Panc1 (cell line): Measurements from ENCODE around the gene ADPGK. TPM values are rescaled to one million over a fixed set of nuclear protein-coding genes. Genes with fewer than 3 reads are reported as not detected.

Source experiments
- ATAC-seq: fragments of 200-7000 bp; cut with Tn5 transposase; 2 replicates; pipeline ENCODE4 v1.9.1; 2020; ENCODE audit warnings: mild to moderate bottlenecking, moderate library complexity
- BruUV-seq: library from RNA; stranded (reverse); fragments of 400-500 nt; replicated peaks from 2 replicates; lab custom pipeline; 2021; lab: Mats Ljungman, UMichigan
- CTCF ChIA-PET: fragments of 300-600 bp; sonication (Branson Sonifier 250); formaldehyde crosslinking; loops from one replicate; lab custom pipeline; 2022; ENCODE audit warnings: antibody characterized with exemption; lab: Charles Lee
- POLR2A ChIA-PET: fragments of 300-600 bp; sonication (Branson Sonifier 250); formaldehyde crosslinking; loops from one replicate; lab custom pipeline; 2022; ENCODE audit warnings: antibody characterized with exemption; lab: Charles Lee
- DNase-seq: peaks from one replicate; pipeline ENCODE4 v3.0.0-alpha.2; 2010; ENCODE audit warnings: low read depth, low spot score
- H3K27ac ChIP-seq: 2 replicates; pipeline ENCODE4 v1.5.1; 2011; ENCODE audit warnings: mild to moderate bottlenecking, low read length, inconsistent platforms
- H3K27me3 ChIP-seq: fragments of 200-500 bp; sonication (Bioruptor generic); 2 replicates; pipeline ENCODE4 v1.6.0; 2014; ENCODE audit warnings: low read length, inconsistent platforms; ENCODE audit not compliant: control insufficient read depth, insufficient read depth
- H3K36me3 ChIP-seq: fragments of 200-500 bp; sonication (Bioruptor generic); 2 replicates; pipeline ENCODE4 v1.5.1; 2014; ENCODE audit warnings: inconsistent platforms, mild to moderate bottlenecking, low read length, moderate library complexity; ENCODE audit not compliant: control insufficient read depth, insufficient read depth
- H3K4me1 ChIP-seq: 2 replicates; pipeline ENCODE4 v1.5.1; 2011; ENCODE audit warnings: inconsistent platforms, mild to moderate bottlenecking, low read length, moderate library complexity; ENCODE audit not compliant: control insufficient read depth, insufficient read depth
- H3K4me3 ChIP-seq, 2 experiments: 2 replicates each; pipeline ENCODE4 v1.5.1; 2011 to 2012; ENCODE audit warnings: low read depth in 2 of 2, low read length in 2 of 2, mild to moderate bottlenecking in 2 of 2, inconsistent platforms in 1 of 2, moderate library complexity in 1 of 2
- H3K9me3 ChIP-seq: fragments of 200-500 bp; sonication (Bioruptor generic); 2 replicates; pipeline ENCODE4 v1.5.1; 2014; ENCODE audit warnings: low read depth, mild to moderate bottlenecking, inconsistent platforms, low read length, moderate library complexity; ENCODE audit not compliant: control insufficient read depth, insufficient read depth
- POLR2AphosphoS5 ChIP-seq: IDR thresholded peaks from 2 replicates; pipeline ENCODE4 v1.6.1; 2012; ENCODE audit warnings: mild to moderate bottlenecking, low read depth, low read length, moderate library complexity
- SIN3A ChIP-seq: IDR thresholded peaks from 2 replicates; pipeline ENCODE4 v1.6.1; 2012; ENCODE audit warnings: low read depth, mild to moderate bottlenecking, low read length, moderate library complexity, borderline replicate concordance; ENCODE audit not compliant: insufficient read depth
- TCF7L2 ChIP-seq: IDR thresholded peaks from 2 replicates; pipeline ENCODE4 v1.6.1; 2011; ENCODE audit warnings: mild to moderate bottlenecking, low read depth, low read length, inconsistent platforms
- in situ Hi-C: cut with HindIII; loops from 2 replicates; pipeline ENCODE4 v1.10.0; 2016; ENCODE audit warnings: low sequenced_read_pairs, low pct_unique_long_range_greater_than_20kb
- intact Hi-C: fragments of 100-400 bp; cut with micrococcal nuclease; formaldehyde crosslinking; loops from one replicate; pipeline ENCODE4 v1.10.0; 2022; ENCODE audit not compliant: unreplicated experiment
- total RNA-seq: library from RNA; stranded (reverse); gene quantifications from one replicate; pipeline ENCODE4 v1.2.1, GENCODE V29; 2021; ENCODE audit not compliant: unreplicated experiment
- TF ChIP-seq, protein P1 (sequence below): fragments of 450-650 bp; IDR thresholded peaks from 2 replicates; pipeline ENCODE4 v1.5.1; 2017; ENCODE audit warnings: mild to moderate bottlenecking
- TF ChIP-seq, protein P2 (sequence below), 2 experiments: IDR thresholded peaks; 2 replicates each; pipeline ENCODE4 v1.6.1; 2011 to 2012; ENCODE audit warnings: low read depth in 2 of 2, control low read depth in 1 of 2, low read length in 1 of 2, mild to moderate bottlenecking in 1 of 2, moderate library complexity in 1 of 2; ENCODE audit not compliant: insufficient read depth in 1 of 2

Gene ADPGK
- total RNA-seq, 1 experiment from 2014 or later = 63.1 TPM

DNA sequence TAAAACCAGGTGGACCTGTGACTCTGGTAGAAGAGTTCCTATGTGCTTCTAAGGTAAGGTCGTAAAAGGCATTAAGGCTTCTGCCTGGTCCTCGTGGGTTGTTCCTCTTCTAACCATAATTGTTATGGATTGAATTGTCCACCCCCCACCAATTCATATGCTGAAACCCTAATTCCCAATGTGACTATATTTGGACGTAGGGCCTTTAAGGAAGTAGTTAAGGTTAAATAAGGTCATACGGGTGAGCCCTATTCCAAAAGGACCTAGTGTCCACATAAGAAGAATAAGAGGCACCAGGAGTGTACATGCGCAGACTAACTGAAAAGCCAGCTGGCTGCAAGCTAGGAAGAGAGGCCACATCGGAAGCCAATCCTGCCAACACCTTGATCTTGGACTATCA, 1.9 kb downstream of the ADPGK start:
- H3K36me3 ChIP-seq = no peaks in the 10 kb centered on the region
- DNase-seq (no peak), ATAC-seq (no peak)
- H3K4me1 ChIP-seq = peaks cover 5% of the 10 kb centered on the region
- BruUV-seq = no TSS peak
- no peaks in the 10 kb centered on the region for H3K9me3 ChIP-seq
- POLR2A ChIA-PET = no interaction called here
- H3K4me3 ChIP-seq = no peak overlapping the region
- CTCF ChIA-PET = no interaction called here
- intact Hi-C loops = no loop called here
- H3K27ac ChIP-seq = no peak overlapping the region
- no peaks in the 10 kb centered on the region for H3K27me3 ChIP-seq
- in situ Hi-C loops = no loop called here
- TF ChIP-seq POLR2AphosphoS5 (no peak), TCF7L2 (no peak), SIN3A (no peak)
- TF ChIP-seq, protein P1, sequence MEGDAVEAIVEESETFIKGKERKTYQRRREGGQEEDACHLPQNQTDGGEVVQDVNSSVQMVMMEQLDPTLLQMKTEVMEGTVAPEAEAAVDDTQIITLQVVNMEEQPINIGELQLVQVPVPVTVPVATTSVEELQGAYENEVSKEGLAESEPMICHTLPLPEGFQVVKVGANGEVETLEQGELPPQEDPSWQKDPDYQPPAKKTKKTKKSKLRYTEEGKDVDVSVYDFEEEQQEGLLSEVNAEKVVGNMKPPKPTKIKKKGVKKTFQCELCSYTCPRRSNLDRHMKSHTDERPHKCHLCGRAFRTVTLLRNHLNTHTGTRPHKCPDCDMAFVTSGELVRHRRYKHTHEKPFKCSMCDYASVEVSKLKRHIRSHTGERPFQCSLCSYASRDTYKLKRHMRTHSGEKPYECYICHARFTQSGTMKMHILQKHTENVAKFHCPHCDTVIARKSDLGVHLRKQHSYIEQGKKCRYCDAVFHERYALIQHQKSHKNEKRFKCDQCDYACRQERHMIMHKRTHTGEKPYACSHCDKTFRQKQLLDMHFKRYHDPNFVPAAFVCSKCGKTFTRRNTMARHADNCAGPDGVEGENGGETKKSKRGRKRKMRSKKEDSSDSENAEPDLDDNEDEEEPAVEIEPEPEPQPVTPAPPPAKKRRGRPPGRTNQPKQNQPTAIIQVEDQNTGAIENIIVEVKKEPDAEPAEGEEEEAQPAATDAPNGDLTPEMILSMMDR = no peak
- TF ChIP-seq, protein P2, sequence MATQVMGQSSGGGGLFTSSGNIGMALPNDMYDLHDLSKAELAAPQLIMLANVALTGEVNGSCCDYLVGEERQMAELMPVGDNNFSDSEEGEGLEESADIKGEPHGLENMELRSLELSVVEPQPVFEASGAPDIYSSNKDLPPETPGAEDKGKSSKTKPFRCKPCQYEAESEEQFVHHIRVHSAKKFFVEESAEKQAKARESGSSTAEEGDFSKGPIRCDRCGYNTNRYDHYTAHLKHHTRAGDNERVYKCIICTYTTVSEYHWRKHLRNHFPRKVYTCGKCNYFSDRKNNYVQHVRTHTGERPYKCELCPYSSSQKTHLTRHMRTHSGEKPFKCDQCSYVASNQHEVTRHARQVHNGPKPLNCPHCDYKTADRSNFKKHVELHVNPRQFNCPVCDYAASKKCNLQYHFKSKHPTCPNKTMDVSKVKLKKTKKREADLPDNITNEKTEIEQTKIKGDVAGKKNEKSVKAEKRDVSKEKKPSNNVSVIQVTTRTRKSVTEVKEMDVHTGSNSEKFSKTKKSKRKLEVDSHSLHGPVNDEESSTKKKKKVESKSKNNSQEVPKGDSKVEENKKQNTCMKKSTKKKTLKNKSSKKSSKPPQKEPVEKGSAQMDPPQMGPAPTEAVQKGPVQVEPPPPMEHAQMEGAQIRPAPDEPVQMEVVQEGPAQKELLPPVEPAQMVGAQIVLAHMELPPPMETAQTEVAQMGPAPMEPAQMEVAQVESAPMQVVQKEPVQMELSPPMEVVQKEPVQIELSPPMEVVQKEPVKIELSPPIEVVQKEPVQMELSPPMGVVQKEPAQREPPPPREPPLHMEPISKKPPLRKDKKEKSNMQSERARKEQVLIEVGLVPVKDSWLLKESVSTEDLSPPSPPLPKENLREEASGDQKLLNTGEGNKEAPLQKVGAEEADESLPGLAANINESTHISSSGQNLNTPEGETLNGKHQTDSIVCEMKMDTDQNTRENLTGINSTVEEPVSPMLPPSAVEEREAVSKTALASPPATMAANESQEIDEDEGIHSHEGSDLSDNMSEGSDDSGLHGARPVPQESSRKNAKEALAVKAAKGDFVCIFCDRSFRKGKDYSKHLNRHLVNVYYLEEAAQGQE (IDR thresholded peaks at IDR 0.05; ENCODE audit: insufficient read depth in 1 of 2, low read depth in 2 of 2, low read length in 1 of 2) = no peak

DNA sequence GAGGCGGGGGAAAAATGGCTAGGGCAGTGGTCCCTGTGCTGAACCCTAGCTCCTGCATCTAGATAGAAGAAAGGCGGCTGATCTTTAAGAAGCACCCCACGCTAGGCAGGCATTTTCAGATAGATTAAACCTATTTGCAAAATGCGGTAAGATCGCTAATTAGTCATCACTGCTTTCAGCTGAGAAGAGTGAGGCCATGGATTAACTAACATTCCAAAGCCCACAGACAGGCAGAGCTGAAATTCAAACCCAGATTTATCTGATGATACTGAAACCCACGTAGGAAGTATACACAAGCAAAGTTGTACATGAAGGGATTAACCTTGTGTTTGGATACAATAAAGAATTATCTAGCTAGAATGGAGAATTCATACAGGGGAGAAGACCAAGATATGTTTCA, 4.8 kb downstream of the ADPGK start:
- ChIA-PET POLR2A (no interaction called here), CTCF (no interaction called here)
- H3K9me3 ChIP-seq = no peaks in the 10 kb centered on the region
- 0 out of 2 replicates have a peak, but pooled peaks cover 3% of the 10 kb centered on the region for H3K36me3 ChIP-seq
- H3K27me3 ChIP-seq = no peaks in the 10 kb centered on the region
- intact Hi-C loops (no loop called here), in situ Hi-C loops (no loop called here)
- no TSS peak for BruUV-seq
- TF ChIP-seq, protein P2 (IDR thresholded peaks at IDR 0.05; ENCODE audit: insufficient read depth in 1 of 2, low read depth in 2 of 2, low read length in 1 of 2) = no peak
- TF ChIP-seq SIN3A (no peak), TCF7L2 (no peak), POLR2AphosphoS5 (no peak)
- TF ChIP-seq, protein P1 = no peak
- H3K4me3 ChIP-seq = no peak overlapping the region
- peaks cover 5% of the 10 kb centered on the region for H3K4me1 ChIP-seq
- ATAC-seq (no peak), DNase-seq (no peak)
- H3K27ac ChIP-seq = no peak overlapping the region
